NCI-H345 treated with DMSO at 0.1 percent for 48 hours (cell line): ENCODE data around the gene KCTD19.

Source experiments
- DNase-seq: peaks from one replicate; lab custom pipeline; 2025; ENCODE audit not compliant: unreplicated experiment; lab: John Stamatoyannopoulos, UW

The KCTD19 gene

DNA sequence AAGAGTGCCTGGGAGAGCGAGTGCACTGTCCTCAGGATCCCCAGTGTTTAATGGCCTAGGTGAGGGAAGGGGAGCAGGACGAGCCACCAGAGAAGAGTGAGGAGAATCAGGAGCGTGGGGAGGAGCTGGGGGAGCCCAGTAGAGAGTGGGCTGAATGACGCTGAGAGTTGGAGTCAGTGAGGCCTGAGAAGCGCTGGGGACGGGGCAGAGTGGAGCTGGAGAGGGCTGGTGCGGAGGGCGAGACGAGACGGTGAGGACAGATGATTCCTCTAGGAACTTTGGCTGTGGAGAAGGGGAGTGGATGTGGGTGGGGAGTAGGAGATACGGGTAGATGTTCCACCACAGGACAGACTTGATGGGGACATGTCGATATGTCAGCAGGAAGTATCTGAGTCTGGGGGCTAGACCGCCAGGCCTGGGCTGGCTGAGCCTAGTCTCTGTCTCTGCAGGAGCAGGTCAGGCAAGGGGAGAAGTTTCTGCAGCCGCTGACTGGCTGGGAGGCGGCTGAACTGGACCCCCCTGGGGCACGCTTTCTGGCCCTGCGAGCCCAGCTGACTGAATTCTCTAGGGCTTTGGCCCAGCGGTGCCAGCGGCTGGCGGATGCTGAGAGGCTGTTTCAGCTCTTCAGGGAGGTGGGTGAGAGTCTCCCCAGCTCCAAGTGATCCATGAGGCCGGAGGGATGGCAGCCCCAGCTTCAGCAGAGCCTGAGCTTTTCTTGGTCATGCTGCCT, 42.5 kb downstream of the KCTD19 start:
- DNase-seq, result no peak

DNA sequence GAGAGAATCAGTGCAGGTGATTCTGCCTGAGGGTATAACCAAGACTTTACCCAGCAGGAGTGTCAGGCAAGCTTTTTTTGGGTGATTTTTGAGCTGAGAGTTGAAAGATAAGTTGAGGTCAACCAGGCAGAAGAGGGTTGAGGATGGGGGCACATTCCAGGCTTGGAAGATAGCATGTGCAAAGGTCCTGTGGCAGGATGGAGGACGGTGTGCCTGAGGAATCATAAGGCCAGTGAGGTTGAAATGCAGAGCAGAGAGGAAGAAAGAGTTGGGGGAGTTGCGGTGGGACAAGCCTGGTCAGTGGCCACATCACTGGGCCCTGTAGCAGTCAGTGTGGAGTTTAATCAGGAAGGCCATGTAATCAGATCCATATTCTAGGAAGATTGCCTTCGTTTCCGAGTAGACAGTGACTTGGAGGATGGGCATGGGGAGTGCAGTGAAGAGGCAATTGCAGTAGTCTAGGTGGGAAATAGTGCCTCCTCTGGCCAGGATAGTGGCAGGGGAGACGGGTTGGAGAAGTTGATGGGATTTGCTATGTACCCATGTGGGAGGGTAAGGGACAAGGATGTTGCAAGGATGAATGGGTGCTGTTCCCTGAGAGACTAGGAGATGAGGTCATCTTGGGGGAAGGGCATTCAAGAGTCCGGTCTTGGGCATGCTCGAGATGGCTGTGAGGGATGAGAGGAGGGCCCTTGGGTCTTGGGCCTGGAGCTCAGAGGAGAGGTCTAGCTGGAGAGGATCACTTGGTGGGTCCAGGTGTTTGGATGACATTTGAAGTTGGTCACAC, 43.3 kb downstream of the KCTD19 start:
- DNase-seq, result no peak

DNA sequence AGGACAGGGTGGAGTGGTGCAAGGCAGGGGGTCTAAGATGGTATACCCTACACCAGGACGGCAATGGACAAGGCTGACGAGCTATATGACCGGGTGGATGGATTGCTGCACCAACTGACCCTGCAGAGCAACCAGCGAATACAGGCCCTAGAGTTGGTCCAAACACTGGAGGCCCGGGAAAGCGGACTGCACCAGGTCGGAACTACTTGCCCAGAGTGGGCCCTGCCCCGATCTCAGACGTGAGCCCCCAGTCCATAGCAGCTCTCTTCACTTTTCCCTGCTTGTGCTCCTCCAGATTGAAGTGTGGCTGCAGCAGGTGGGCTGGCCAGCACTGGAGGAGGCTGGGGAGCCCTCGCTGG, 44.1 kb downstream of the KCTD19 start:
- DNase-seq, result no peak

DNA sequence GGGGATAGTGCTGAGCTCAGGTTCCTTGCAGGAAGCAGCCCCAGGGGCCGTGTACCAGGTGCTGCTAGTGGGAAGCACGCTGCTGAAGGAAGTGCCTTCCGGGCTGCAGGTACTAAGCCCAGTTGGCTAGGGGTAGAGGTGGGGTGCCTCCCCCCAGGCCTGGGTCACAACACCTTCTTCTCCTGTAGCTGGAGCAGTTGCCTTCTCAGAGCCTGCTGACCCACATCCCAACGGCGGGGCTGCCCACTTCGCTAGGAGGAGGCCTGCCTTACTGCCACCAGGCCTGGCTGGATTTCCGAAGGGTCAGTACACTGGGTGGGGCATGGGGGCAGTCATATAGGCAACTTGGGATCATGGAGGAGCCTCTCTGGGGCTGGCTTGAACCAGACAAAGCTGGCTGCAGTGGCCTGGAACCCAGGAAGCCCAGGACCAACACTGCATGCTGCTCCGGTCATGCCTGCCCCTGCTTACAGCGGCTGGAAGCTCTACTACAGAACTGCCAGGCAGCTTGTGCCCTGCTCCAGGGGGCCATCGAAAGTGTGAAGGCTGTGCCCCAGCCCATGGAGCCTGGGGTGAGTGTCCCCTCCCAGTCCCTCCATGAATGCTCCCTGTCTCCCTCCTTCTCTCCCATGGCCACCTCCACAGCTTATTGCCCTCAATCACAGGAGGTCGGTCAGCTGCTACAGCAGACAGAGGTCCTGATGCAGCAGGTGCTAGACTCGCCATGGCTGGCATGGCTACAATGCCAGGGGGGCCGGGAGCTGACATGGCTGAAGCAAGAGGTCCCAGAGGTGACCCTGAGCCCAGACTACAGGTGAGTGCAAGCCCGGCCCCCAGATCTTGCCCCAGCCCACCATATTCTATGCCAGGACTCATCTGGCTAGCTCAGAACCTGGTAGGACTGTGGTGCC, 44.8 kb downstream of the KCTD19 start:
- DNase-seq, result no peak

DNA sequence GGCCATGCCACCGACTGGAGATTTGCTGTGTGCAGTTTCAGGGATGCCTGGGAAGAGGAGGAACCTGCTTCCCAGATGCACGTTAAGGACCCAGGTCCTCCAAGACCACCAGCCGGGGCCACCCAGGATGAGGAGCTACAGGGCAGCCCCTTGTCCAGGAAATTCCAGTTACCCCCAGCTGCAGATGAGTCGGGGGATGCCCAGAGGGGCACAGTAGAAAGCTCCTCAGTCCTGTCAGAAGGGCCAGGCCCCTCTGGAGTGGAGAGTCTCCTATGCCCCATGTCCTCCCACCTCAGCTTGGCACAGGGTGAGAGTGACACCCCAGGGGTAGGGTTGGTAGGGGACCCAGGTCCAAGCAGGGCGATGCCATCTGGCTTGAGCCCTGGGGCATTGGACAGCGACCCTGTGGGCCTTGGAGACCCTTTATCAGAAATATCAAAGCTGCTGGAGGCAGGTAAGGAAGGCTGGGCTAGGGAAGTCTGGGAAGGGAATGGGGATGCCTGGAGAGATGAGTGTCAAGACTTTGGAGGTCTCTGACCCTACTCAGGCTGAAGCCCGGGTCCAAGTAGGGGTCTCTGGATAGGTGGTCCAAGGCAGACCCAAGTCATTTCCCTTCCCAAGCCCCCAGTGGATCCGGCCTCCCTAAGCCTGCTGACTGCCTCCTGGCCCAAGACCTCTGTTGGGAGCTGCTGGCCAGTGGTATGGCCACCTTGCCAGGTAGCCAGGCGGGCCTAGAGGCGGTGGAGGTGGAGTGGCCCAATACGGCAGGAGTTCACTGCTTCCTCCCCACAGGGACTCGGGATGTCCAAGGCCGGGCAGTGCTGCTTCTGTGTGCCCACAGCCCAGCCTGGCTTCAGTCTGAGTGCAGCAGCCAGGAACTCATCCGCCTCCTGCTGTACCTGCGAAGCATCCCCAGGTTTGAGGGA, 46.2 kb downstream of the KCTD19 start:
- DNase-seq, result no peak

DNA sequence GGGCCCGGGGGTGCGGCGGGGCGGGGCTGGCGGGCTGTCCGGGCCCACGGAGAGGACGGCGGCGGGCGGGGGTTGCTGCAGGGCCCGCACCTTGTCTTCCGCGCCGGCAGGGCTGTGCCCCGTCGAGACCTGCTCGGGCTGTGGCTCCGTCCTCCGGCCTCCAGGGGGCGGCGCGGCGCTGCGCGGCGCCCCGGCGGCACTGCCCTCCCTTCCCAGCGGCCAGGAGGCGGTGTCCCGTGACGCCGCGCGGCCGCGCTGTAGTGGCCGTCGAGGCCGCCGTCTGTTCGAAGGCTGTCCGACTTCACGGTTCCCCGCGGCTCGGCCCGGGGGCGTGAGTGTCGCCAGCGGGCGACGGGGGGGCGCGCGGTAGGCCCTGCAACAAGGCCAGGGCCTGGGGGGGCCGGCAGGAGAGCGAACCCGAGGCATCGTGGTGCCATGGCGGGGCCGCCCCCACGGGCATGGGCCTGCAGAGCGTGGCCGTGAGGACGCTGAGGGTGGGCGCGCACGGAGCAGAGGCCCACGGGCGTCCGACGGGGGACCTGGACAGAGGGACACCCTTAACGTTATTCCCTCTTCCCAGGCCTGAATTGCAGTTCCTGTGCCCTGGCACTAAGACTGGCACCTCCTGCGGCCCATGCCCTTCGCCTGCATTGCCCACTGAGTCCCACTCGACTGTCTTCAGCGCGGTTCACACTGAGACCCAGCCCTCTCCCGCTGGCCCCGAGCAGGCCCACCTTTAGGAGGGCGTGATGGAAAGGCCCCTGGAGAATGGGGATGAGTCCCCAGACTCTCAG, 47.0 kb downstream of the KCTD19 start, which contains the start of gene PLEKHG4:
Gene PLEKHG4, plus strand, starts transcription at position 237 of the 794 bp plus-strand sequence. Its CDS starts 513 bp downstream, at position 750.
- DNase-seq, result peak; percentile 14

DNA sequence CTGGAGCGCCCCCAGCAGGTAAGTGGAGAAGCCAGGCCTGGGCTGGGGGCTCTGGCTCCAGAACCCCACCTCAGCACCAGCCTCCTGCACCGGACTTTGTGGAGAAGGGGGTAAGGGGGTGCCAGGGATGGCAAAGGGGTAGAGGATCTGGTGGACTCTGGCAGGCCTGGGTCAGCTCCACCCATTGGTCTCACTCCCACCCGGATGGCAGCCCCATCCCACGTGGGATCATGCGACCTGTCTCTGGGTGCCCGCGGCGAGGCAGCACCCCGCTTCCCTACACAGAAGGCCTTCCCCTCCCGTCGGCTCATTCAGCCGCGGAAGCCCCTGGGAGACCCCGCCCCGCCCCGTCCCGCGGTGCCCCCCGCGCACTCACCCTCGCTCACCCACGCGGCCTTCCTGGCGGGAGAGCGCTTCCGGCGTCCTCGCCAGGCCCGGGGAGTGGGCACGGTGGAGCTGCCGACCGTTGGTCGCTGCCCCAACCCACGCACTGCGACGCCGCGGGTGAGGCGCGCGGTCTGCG, 47.7 kb downstream of the KCTD19 start:
- no peak for DNase-seq

DNA sequence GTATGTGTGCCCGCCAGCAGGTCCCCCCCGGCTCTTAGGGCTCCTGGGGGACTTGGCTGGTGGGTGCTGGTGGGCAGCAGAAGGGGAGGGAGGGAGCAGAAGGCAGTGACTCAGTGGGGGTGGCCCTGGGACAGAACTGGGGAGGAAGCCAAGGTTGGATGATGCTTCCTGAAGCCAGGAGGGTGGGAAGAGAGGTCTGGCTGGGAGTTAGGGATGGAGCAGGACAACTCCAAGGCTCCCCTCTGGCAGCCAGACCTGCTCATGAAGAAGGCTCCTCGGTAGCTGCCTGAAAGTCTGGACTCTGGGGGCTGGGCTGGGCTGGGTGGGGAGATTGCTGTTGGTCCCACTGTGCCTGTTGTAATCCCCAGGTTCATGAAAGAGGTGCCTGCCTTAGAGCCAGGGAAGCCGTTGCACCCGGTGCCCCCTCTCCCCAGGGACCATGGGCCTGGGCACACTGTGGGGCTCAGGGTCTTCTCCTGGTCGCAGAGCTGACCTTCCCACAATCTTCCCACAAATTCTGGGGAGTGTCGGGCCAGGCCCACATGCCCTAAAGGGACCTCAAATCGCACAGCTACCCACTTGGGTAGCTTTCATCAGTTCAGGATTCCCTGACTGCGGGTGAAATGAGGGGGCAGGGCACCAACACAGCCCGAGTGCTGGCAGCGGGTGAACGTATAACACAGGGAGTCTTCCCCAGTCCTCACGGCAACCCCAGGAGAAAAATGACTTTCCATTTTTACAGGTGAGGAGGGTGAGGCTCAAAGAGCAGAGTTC, 48.4 kb downstream of the KCTD19 start:
- no peak for DNase-seq

DNA sequence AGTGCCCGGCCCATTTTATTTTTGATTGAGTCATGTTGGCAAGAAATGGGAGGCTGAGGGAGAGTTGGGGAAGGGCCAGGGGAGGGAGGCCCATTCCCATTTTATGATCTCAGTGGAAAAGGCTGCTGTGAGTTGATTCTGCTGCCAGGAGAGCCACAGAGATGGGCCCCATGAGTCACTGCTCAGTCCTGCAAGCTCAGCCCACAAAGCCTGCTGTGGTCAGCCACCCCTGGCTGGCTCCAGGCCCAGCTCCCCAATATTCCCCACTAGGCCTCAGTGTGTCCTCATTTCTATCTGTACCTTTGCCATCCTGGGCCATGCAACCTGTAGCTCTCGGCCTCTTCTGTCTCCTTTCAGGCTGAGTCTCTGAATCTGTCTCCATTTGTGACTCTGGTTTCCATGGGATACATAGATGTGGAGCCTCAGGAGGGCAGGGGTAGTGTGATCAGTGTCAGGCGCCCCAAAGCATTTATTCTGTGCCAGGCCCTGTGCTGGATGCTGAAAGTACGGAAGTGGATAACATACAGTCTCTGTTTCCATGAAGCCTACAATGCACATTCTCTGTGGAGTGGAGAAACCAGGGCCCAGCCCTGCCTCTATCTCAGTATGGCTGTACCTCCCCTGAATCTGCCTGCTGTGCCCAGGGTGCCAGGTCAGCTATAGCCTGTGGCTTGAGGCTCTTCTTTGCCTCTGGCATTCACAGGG, 49.1 kb downstream of the KCTD19 start:
- no peak for DNase-seq

DNA sequence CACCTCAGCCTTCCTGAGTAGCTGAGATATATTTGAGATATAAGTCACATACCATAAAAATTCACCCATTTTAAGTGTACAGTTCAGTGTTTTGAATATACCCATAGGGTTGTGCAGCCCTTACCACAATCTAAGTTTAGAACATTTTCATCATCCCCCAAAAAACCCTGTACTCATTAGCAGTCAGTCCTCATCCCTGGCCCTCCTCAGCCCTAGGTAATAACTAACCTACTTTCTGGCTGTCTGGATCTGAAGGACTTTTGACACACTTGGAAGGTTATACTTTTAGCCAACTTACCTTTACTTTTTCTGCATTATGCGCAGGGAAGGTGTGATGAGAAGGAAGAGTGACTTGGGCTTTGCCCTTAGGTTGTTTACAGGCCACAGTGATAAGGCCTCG, 51.2 kb downstream of the KCTD19 start:
- no peak for DNase-seq

DNA sequence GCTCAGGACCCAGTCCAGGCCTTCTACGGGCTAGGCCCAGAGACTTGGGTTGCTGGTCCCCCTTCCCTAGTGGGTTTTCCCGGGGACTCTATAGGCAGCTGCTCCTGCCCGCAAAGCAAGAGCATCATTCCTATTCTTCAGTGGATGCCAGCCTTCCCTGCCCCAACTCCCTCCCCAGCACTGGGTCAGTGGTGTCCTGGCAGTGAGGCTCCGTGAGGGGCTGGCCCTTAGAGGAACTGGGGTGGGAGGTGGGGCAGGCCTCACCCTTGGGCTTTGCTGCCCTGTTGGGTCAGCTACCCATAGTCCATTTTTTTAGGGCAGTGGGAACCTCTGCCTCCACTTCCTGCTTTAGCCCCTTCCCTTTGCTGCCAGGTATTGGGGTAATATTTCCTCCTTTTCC, 55.1 kb downstream of the KCTD19 start:
- no peak for DNase-seq

DNA sequence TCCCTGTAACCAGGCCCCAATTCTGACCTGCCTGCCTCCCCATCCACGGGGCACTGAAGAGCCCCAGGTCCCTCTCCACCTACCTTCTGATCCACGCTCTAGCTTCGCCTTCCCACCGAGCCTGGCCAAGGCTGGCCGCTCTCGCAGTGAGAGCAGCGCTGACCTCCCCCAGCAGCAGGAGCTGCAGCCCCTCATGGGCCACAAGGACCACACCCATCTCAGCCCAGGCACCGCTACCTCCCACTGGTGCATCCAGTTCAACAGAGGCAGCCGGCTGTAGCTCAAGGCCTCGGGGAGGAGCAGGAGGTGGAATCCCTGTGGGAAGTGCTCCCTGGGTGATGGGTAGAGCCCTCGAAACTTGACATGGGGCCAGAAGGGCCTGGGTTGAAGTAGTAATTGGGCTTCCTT, 55.6 kb downstream of the KCTD19 start:
- DNase-seq, result no peak

DNA sequence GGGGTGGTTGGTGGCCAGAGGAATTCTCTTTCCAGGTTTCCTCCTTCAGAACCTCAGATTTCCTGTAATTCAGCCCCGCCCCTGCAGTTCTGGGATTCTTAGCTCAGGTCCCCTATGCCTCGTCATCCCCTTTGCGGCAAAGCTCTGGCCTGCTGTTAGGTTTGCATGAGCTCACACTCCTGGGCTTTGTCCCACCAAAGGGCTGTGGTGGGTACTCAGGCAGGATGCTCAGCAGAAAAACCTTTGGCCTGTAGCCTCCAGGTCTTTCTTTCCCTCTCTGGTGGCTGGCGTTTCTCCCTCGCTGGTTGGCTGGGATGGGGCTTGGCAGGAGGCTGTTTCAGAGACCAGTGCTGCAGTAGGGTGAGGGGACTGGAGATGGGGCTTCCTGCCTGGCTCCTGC, 56.8 kb downstream of the KCTD19 start:
- no peak for DNase-seq

DNA sequence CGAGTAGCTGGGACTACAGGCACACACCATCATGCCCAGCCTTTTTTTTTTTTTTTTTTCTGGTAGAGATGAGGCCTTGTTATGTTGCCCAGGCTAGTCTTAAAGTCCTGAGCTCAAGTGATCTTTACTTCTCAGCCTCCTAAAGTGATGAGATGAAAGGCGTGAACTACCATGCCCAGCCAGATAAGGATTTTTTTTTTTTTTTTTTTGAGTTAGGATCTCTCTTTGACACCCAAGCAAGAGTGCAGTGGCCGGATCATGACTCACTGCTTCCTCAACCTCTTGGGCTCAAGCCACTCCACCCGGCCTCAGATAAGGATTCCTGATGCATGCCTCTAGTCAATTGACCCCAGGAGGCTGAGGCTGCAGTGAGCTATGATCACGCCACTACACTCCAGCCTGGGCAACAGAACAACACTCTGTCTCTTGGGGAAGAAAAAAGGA, 58.4 kb downstream of the KCTD19 start:
- DNase-seq, result no peak

DNA sequence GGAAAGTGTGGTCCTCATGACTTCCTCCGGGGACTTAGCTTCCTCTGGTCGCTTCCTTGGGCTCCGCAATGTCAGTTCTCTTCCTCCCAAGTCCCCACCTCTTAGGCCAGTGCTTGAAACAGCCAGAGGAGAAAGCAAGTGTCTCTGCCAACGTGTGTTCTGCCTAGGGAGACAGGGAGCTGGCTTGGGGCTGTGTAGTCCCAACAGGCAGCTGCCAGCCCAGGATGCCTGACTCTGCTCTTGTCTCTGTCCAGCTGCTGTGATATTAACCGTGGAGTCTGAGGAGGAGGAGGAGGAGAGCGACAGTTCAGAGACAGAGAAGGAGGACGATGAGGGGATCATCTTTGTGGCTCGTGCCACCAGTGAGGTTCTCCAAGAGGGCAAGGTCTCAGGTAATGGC, 60.7 kb downstream of the KCTD19 start:
- no peak for DNase-seq

DNA sequence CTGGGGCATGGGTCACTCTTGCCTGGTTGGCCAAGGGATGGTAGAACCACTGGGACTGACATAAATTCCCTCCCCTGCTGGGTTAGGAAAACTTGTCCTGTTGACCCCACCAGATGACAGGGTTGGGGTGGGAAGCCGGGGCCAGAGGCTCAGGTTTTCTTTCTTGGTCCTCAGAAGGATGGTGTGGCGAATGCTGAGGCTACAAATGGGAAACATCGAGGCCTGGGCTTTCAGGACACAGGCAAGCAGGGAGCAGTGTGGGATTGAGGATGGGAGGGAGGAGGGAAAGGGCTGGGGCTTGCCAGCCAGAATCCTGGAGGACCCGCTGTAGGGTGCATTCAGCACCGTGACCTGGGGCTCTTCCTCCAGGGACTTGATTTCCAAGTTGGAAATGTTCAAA, 61.7 kb downstream of the KCTD19 start:
- no peak for DNase-seq

DNA sequence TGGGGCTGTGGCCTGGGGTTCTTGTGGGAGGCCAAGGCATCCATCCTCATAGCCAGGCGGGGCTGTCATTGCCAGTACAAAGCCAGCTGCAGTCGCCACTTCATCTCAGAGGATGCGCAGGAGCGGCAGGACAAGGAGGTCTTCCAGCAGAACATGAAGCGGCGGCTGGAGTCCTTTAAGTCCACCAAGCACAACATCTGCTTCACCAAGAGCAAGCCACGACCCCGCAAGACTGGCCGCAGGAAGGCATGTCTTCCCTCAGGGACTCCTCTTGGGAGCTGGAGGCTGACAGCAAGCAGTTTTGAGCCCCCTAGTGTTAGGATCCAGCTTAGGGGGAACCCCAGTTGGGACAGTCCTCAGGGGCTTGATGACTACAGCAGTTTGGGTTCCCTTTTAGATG, 62.3 kb downstream of the KCTD19 start:
- no peak for DNase-seq

DNA sequence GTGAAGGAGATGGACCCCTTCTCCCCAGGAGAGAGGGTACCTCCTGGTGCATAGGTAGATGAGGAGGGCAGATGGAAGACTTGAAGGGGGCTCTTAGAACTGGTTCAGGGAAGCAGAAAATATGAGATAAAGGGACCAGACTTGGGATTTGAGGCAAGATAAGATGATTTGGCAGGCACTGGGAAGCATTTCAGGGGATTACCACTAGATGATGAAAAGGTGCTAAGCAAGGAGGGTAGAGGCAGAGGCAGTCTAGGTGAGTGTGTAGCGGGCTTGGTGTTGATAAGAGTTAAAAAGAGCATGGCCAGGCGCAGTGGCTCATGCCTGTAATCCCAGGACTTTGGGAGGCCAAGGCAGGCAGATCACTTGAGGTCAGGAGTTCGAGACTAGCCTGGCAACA, 63.3 kb downstream of the KCTD19 start:
- no peak for DNase-seq
